GM21717 (cell line): Measurements from ENCODE around the gene PPP4R3A.
"Not testable (repeated sequence)": the region's sequence is repeated elsewhere in the genome, so short reads cannot be mapped to it uniquely, and the experiment has no call there.

Experiments used
- ATAC-seq: cut with Tn5 transposase; IDR thresholded peaks from one replicate; pipeline ENCODE4 v1.9.1; 2021; ENCODE audit warnings: mild to moderate bottlenecking, moderate library complexity; ENCODE audit not compliant: unreplicated experiment

PPP4R3A gene

GRCh38 chr14:91410771-91411536, 99.2 kb downstream of the PPP4R3A start:
- no peak for ATAC-seq

GRCh38 chr14:91409928-91410718, 100.0 kb downstream of the PPP4R3A start:
- ATAC-seq: no peak

GRCh38 chr14:91409240-91409639, 100.9 kb downstream of the PPP4R3A start:
- not testable (repeated sequence) for ATAC-seq
